HL-60 (cell line): ENCODE measurements around the gene HSPA1A.
A peak's percentile ranks its signal among the peaks of the same experiment; 100 is the strongest.
"Not testable (repeated sequence)": the region's sequence is repeated elsewhere in the genome, so short reads cannot be mapped to it uniquely, and the experiment has no call there.

Source experiments
- DNase-seq, 2 experiments: peaks; one replicate each; pipeline ENCODE4 v3.0.0-alpha.2; 2010 to 2020; ENCODE audit warnings: low read depth in 1 of 2, low spot score in 1 of 2
- H3K27ac ChIP-seq: fragments of 250-450 bp; sonication (Bioruptor Pico); replicated peaks from 2 replicates; pipeline ENCODE4 v1.5.1; 2020; ENCODE audit warnings: mild to moderate bottlenecking, moderate library complexity
- H3K27me3 ChIP-seq: fragments of 250-450 bp; sonication (Bioruptor Pico); 2 replicates; pipeline ENCODE4 v1.5.1; 2021; ENCODE audit warnings: mild to moderate bottlenecking, moderate library complexity; ENCODE audit not compliant: insufficient read depth, poor library complexity, severe bottlenecking
- H3K4me3 ChIP-seq: replicated peaks from 2 replicates; pipeline ENCODE4 v1.5.1; 2011; ENCODE audit warnings: mild to moderate bottlenecking, control low read depth, low read length; ENCODE audit not compliant: insufficient read depth
- GABPA ChIP-seq: IDR thresholded peaks from 2 replicates; pipeline ENCODE4 v1.6.1; 2012; ENCODE audit warnings: low read depth
- POLR2AphosphoS5 ChIP-seq: IDR thresholded peaks from 2 replicates; pipeline ENCODE4 v1.6.1; 2012; ENCODE audit warnings: low read depth
- SPI1 ChIP-seq: IDR thresholded peaks from 2 replicates; pipeline ENCODE4 v1.6.1; 2012; ENCODE audit warnings: low read depth, mild to moderate bottlenecking, borderline replicate concordance
- TF ChIP-seq, protein P1 (sequence below): IDR thresholded peaks from one replicate; pipeline ENCODE4 v1.5.1; 2011; ENCODE audit warnings: low read length, control low read depth, inconsistent platforms; ENCODE audit not compliant: insufficient read depth
- TF ChIP-seq, protein P2 (sequence below): IDR thresholded peaks from 2 replicates; pipeline ENCODE4 v1.6.1; 2012; ENCODE audit warnings: low read depth; ENCODE audit not compliant: insufficient replicate concordance

The HSPA1A gene

DNA sequence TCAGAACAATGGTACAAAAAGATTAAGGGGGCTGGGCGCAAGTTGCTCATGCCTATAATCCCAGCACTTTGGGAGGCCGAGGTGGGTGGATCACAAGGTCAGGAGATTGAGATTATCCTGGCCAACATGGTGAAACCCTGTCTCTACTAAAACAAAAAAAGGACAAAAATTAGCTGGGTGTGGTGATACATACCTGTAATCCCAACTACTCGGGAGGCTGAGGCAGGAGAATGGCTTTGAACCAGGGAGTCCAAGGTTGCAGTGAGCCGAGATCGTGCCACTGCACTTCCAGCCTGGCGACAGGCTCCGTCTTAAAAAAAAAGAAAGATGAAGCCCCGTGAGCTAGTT lies 24.4 kb downstream of the HSPA1A start:
- peak; percentile 31; the same call in 1 of the 2 replicates for TF ChIP-seq POLR2AphosphoS5
- not testable (repeated sequence) for H3K4me3 ChIP-seq, DNase-seq, H3K27me3 ChIP-seq, H3K27ac ChIP-seq

DNA sequence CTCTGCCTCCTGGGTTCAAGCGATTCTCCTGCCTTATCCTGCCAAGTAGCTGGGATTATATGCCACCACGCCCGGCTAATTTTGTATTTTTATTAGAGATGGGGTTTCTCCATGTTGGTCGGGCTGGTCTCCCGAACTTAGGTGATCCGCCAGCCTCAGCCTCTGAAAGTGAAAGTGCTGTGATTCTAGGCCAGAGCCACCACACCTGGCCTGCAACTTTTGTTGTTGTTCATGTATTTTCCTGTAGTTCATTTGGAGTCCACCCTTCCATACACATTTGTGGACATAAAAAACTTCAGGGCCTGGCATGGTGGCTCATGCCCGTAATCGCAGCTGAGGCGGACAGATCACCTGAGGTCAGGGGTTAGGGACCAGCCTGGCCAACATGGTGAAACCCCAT lies 26.7 kb downstream of the HSPA1A start:
- H3K4me3 ChIP-seq = no peak overlapping the region
- no peaks in the 10 kb centered on the region for H3K27me3 ChIP-seq
- no peak overlapping the region for H3K27ac ChIP-seq
- no peak for DNase-seq
- TF ChIP-seq, protein P1, sequence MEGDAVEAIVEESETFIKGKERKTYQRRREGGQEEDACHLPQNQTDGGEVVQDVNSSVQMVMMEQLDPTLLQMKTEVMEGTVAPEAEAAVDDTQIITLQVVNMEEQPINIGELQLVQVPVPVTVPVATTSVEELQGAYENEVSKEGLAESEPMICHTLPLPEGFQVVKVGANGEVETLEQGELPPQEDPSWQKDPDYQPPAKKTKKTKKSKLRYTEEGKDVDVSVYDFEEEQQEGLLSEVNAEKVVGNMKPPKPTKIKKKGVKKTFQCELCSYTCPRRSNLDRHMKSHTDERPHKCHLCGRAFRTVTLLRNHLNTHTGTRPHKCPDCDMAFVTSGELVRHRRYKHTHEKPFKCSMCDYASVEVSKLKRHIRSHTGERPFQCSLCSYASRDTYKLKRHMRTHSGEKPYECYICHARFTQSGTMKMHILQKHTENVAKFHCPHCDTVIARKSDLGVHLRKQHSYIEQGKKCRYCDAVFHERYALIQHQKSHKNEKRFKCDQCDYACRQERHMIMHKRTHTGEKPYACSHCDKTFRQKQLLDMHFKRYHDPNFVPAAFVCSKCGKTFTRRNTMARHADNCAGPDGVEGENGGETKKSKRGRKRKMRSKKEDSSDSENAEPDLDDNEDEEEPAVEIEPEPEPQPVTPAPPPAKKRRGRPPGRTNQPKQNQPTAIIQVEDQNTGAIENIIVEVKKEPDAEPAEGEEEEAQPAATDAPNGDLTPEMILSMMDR = no peak
- no peak for TF ChIP-seq POLR2AphosphoS5
- TF ChIP-seq, protein P2, sequence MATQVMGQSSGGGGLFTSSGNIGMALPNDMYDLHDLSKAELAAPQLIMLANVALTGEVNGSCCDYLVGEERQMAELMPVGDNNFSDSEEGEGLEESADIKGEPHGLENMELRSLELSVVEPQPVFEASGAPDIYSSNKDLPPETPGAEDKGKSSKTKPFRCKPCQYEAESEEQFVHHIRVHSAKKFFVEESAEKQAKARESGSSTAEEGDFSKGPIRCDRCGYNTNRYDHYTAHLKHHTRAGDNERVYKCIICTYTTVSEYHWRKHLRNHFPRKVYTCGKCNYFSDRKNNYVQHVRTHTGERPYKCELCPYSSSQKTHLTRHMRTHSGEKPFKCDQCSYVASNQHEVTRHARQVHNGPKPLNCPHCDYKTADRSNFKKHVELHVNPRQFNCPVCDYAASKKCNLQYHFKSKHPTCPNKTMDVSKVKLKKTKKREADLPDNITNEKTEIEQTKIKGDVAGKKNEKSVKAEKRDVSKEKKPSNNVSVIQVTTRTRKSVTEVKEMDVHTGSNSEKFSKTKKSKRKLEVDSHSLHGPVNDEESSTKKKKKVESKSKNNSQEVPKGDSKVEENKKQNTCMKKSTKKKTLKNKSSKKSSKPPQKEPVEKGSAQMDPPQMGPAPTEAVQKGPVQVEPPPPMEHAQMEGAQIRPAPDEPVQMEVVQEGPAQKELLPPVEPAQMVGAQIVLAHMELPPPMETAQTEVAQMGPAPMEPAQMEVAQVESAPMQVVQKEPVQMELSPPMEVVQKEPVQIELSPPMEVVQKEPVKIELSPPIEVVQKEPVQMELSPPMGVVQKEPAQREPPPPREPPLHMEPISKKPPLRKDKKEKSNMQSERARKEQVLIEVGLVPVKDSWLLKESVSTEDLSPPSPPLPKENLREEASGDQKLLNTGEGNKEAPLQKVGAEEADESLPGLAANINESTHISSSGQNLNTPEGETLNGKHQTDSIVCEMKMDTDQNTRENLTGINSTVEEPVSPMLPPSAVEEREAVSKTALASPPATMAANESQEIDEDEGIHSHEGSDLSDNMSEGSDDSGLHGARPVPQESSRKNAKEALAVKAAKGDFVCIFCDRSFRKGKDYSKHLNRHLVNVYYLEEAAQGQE = no peak
- no peak for TF ChIP-seq GABPA
- TF ChIP-seq SPI1 = no peak

DNA sequence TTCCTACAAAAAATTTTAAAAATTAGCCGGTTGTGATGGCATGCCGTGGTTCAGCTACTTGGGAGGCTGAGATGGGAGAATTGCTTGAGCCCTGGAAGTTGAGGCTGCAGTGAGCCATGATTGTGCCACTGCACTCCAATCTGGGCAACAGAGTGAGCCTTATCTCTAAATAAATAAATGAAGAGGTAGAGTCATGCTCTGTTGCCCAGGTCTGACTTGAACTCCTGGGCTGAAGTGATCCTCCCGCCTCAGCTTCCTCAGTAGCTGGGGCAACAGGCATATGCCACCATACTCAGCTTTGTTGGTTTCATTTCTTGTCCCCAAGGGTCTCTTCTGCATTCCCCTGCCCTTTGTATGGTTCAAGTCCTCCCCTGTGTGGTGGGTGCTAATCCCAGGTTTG lies 29.2 kb downstream of the HSPA1A start:
- Histone ChIP-seq H3K27me3 (no peaks in the 10 kb centered on the region), H3K4me3 (no peak overlapping the region), H3K27ac (no peak overlapping the region)
- TF ChIP-seq POLR2AphosphoS5 (no peak), SPI1 (no peak), GABPA (no peak)
- TF ChIP-seq, protein P1 = no peak
- TF ChIP-seq, protein P2 = no peak
- no peak for DNase-seq

DNA sequence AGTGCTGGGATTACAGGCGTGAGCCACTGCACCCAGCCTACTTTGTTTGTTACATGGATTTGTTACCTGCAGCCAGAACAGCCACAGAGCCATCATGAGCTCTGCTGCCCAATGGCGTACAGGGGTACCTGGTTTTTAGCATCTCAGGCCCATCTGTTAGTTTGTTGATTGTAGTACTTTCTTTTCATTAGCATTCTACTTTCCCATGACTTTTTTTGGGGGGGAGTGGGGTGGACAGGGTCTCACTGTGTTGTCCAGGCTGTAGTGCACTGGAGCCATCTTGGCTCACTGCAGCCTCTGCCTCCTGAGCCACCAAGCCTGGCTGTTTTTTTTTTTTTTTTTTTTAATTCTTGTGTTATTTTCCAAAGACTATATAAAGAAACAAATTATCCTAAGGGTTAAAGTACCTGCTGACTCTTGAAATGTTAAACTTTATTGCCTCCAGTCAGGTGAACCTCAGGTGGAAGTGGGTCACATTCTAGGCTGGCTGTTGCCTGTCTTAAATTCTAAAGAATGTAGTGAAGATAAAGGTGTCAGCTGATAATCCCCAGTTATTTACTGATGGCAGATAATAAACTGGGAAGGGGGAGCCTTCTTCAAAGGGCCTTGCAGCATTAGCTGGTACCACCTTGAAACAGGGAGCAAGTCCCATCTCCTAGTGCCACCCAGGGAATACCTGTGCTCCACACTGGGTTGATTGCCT lies 32.1 kb downstream of the HSPA1A start:
- no peak for DNase-seq
- no peak overlapping the region for H3K4me3 ChIP-seq
- TF ChIP-seq, protein P1 = no peak
- TF ChIP-seq SPI1 (no peak), GABPA (no peak), POLR2AphosphoS5 (no peak)
- TF ChIP-seq, protein P2 = no peak
- no peak overlapping the region for H3K27ac ChIP-seq
- H3K27me3 ChIP-seq = no peaks in the 10 kb centered on the region
